Ovary (tissue), 9 donors: Measurements from ENCODE around the gene OR2Z1. TPM values are rescaled to one million over a fixed set of nuclear protein-coding genes. Genes with fewer than 3 reads are reported as not detected.

ENCODE experiments used
- DNase-seq, 5 donors: peaks; one replicate each; pipeline ENCODE4 v3.0.0-alpha.2; 2019 to 2020
- H3K27ac ChIP-seq, 2 donors: fragments of 200-600 bp; one replicate each; pipeline versions ENCODE4 v1.5.1 to v1.8.0; 2019 to 2022
- H3K27me3 ChIP-seq: fragments of 200-600 bp; one replicate; pipeline ENCODE4 v1.8.0; 2022
- H3K36me3 ChIP-seq: fragments of 200-600 bp; sonication (generic); one replicate; pipeline ENCODE4 v1.5.1; 2019
- H3K4me1 ChIP-seq: one replicate; pipeline ENCODE4 v1.8.1; 2013; ENCODE audit warnings: mild to moderate bottlenecking, moderate library complexity; ENCODE audit not compliant: insufficient read depth
- H3K4me3 ChIP-seq: fragments of 200-600 bp; sonication (generic); one replicate; pipeline ENCODE4 v1.5.1; 2017
- H3K9me3 ChIP-seq, 2 donors: fragments of 200-600 bp in 1 of 2; sonication (generic) in 1 of 2; one replicate each; pipeline versions ENCODE4 v1.5.1 to v1.8.1; 2013 to 2019; ENCODE audit warnings: mild to moderate bottlenecking in 1 of 2, moderate library complexity in 1 of 2
- EP300 ChIP-seq: sonication (generic); formaldehyde crosslinking; IDR thresholded peaks from one replicate; pipeline ENCODE4 v1.6.1; 2017; ENCODE audit warnings: antibody characterized with exemption
- POLR2A ChIP-seq: fragments of 450-650 bp; IDR thresholded peaks from one replicate; pipeline ENCODE4 v1.6.1; 2017; ENCODE audit warnings: antibody characterized with exemption, mild to moderate bottlenecking, moderate library complexity
- WGBS, 3 donors: extraction: QIAGEN DNeasy Blood & Tissue Kit in 1 of 3; methylation state at CpG; one replicate each; pipeline versions ENCODE4 v1.1.5 to v1.1.7; 2013 to 2017; 5-methylcytosine and 5-hydroxymethylcytosine counted together
- intact Hi-C, 4 donors: fragments of 100-400 bp; cut with DNase I; formaldehyde crosslinking; loops; one replicate each; pipeline versions ENCODE4 v1.11.0 to v1.15.1; 2022 to 2023
- polyA plus RNA-seq, 2 donors: library from polyadenylated mRNA; stranded (reverse); fragments of 200-250 nt in 1 of 2; fragments of 350-450 nt in 1 of 2; fragmentation: Illumina TruSeq in 1 of 2; extraction: RNeasy Lipid Tissue Mini Kit (QIAGEN cat#74804) in 1 of 2; gene quantifications; one replicate each; pipeline ENCODE4 v1.2.3, GENCODE V29; 2013 to 2014
- total RNA-seq, 7 donors: library from RNA; depleted of rRNA in 2 of 7; stranded (reverse); fragments of >200 nt in 2 of 7; fragmentation: NEBNext Ultra II Directional in 3 of 7; extraction: Animal tissue kit (Norgen Biotek cat#: 25700) in 3 of 7; gene quantifications; one replicate each; pipeline versions ENCODE4 v1.1.0 to v1.2.4, GENCODE V29; 2016 to 2023
- TF ChIP-seq, protein P1 (sequence below), 3 donors: fragments of 450-650 bp in 2 of 3; fragments of 200-600 bp in 1 of 3; IDR thresholded peaks; one replicate each; pipeline versions ENCODE4 v1.5.1 to v1.8.0; 2016 to 2022; ENCODE audit warnings: antibody characterized with exemption in 3 of 3, mild to moderate bottlenecking in 1 of 3
- donor health status: DM: no; HTN: no; CAD: no; lungs with moderate emphysema.
- donor health status: DM: no; HTN: no; CAD: no.
- donor health status: Bipolar disorder and iron deficiency.
- donor health status: DM: yes; HTN: yes; CAD: no.
- donor health status: DM: no; HTN: no; CAD: no.
- donor health status: DM: yes; HTN: yes; CAD: no.

The OR2Z1 gene
- total and polyA plus RNA-seq, 9 donors: not detected

DNA sequence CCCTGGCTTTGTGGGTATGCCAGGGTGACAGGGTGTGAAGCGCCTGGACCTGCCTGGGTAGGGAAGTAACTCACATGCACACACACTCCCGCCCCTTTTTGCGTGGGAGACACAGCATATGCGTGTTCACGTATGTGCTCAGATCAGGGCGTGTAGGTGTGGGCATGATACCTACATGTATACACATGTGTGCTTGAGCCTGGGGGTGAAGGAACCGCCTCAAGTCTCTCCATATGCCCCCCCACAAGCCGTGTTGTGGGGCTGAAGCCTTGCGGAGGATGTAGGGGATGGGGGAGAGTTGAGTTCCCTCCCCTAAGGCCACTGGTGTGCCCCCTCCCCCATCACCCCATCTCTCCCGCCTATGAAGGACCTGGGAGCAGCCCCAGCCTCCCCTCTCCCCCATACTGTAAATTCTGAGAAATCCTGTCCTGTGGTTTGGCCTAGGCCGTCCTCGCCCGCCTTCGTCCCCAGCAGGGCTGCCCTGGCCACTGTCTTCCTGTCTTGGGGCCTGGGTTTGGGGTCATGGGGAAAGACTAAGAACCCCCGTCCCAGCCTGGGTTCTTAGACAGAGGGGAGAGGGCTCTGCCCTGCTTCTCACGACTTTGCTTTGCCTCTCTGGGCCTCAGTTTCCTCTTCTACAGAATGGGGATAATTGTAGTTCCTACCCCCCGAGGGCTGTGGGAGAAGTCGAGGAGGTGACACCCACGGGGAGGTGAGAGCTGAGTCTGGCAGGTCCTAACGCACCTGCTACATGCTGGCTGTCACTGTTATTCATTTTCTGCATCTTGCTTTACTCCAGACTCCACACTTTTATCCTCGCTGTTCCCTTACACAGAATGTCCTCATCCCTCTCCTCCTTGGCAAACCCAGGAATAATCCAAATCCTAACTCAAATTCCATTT lies 37.2 kb upstream of the OR2Z1 start:
- 63 to 69% (median 64%) methylated on average over 21 of the region's 21 CpGs for WGBS, 3 donors
- intact Hi-C loops: no loop called here
- no peak for DNase-seq
- Histone ChIP-seq H3K9me3 (no peaks in the 10 kb centered on the region), H3K36me3 (no peaks in the 10 kb centered on the region), H3K4me1 (no peaks in the 10 kb centered on the region), H3K27me3 (no peaks in the 10 kb centered on the region), H3K27ac (no peak overlapping the region), H3K4me3 (no peak overlapping the region)
- TF ChIP-seq EP300: no peak
- TF ChIP-seq, protein P1, sequence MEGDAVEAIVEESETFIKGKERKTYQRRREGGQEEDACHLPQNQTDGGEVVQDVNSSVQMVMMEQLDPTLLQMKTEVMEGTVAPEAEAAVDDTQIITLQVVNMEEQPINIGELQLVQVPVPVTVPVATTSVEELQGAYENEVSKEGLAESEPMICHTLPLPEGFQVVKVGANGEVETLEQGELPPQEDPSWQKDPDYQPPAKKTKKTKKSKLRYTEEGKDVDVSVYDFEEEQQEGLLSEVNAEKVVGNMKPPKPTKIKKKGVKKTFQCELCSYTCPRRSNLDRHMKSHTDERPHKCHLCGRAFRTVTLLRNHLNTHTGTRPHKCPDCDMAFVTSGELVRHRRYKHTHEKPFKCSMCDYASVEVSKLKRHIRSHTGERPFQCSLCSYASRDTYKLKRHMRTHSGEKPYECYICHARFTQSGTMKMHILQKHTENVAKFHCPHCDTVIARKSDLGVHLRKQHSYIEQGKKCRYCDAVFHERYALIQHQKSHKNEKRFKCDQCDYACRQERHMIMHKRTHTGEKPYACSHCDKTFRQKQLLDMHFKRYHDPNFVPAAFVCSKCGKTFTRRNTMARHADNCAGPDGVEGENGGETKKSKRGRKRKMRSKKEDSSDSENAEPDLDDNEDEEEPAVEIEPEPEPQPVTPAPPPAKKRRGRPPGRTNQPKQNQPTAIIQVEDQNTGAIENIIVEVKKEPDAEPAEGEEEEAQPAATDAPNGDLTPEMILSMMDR (IDR thresholded peaks at IDR 0.05): no peak
- no peak for TF ChIP-seq POLR2A

DNA sequence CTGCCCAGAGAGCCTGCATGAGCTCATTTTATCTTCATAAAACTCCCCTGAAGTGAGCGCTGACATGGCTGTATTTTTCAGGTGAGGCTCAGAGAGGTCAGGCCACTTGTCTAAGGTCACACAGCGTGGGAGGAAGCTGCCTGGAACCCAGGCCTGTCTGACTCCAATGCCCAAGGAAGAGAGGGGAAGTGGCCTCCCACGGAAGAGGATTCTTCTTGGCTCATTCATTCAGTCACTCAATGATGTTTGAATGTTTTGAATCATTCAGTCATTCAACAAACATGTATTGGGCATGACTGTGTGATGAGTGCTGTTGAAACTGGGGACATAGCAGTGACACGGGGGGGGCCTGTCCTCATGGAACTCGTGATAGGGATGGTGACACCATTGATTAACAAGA lies 34.9 kb upstream of the OR2Z1 start:
- TF ChIP-seq, protein P1 (IDR thresholded peaks at IDR 0.05): no peak
- TF ChIP-seq EP300 (no peak), POLR2A (no peak)
- no peak overlapping the region for H3K27ac ChIP-seq
- WGBS, 3 donors: 37 to 53% (median 38%) methylated on average over 5 of the region's 5 CpGs
- H3K9me3 ChIP-seq: no peaks in the 10 kb centered on the region
- H3K4me3 ChIP-seq: no peak overlapping the region
- no peaks in the 10 kb centered on the region for H3K4me1 ChIP-seq
- DNase-seq: no peak
- intact Hi-C loops: no loop called here
- H3K36me3 ChIP-seq: no peaks in the 10 kb centered on the region
- no peaks in the 10 kb centered on the region for H3K27me3 ChIP-seq

DNA sequence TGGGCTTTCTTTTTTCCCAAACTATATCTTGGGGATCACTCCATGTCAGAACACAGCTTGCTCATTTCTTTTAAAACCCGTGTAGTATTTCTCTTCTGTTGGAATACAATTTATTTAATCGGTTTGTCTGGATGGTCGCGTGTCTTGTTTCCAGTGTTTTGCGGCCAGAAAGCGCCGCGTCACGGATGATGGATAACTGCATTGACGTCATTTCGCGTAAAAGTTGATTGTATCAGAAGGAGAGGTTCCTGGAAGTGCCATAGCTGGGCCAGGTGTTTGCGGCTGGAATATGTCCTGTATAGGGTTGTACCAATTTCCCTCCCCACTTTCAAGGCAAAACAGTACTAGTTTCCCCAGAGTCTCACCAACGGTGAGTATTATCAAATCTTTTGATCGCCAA lies 32.5 kb upstream of the OR2Z1 start:
- TF ChIP-seq, protein P1 (IDR thresholded peaks at IDR 0.05): no peak
- no peak for TF ChIP-seq POLR2A
- no peak for TF ChIP-seq EP300
- no peaks in the 10 kb centered on the region for H3K27me3 ChIP-seq
- 88 to 89% (median 89%) methylated on average over 15 of the region's 15 CpGs for WGBS, 3 donors

DNA sequence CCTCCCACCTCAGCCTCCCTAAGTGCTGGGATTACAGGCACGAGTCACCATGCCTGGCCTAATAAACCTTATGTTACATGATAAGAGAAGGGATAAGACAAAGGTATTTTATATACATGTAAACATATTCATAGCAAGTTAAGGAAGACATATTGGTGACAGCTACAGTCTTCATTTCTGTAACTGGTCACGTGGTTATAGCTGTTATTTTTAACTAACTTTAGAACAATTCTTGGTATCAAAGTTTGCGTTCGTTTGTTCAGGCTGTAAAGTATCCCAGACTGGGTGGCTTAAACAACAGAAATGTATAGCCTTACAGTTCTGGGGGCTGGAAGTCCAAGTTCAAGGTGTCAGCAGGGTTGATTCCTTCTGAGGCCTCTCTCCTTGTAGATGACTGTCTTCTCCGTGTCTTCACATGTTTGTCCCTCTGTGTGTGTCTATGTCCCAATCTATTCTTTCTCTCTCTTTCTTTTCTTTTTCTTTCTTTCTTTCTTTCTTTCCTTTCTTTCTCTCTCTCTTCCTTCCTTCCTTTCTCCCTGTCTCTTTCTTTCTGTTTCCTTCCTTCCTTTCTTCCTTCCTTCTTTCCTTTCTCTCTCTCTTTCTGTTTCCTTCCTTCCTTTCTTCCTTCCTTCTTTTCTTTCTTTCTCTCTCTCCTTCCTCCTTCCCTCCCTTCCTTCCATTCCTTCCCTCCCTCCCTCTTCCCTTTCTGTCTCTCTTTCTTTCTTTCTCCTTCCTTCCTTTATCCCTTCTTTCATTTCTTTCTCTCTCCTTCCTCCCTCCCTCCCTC lies 30.5 kb upstream of the OR2Z1 start:
- intact Hi-C loops: no loop called here

More for the DNA sequence above, 32.5 kb upstream of the OR2Z1 start:
- DNase-seq: no peak
- no peaks in the 10 kb centered on the region for H3K4me1 ChIP-seq
- H3K36me3 ChIP-seq: no peaks in the 10 kb centered on the region
- no peak overlapping the region for H3K27ac ChIP-seq
- intact Hi-C loops: no loop called here
- no peaks in the 10 kb centered on the region for H3K9me3 ChIP-seq
- H3K4me3 ChIP-seq: no peak overlapping the region

More for the DNA sequence above, 30.5 kb upstream of the OR2Z1 start:
- H3K9me3 ChIP-seq: no peaks in the 10 kb centered on the region
- H3K27me3 ChIP-seq: no peaks in the 10 kb centered on the region
- H3K36me3 ChIP-seq: no peaks in the 10 kb centered on the region
- no peak for DNase-seq
- TF ChIP-seq POLR2A: no peak
- TF ChIP-seq, protein P1 (IDR thresholded peaks at IDR 0.05): no peak
- no peak for TF ChIP-seq EP300
- H3K4me3 ChIP-seq: no peak overlapping the region
- no peak overlapping the region for H3K27ac ChIP-seq
- 32 to 44% (median 34%) methylated on average over 5 of the region's 5 CpGs for WGBS, 3 donors
- no peaks in the 10 kb centered on the region for H3K4me1 ChIP-seq
